HG03442 (cell line): ENCODE data around the gene KIN.
"Not testable (repeated sequence)": the region's sequence is repeated elsewhere in the genome, so short reads cannot be mapped to it uniquely, and the experiment has no call there.

ENCODE experiments used
- ATAC-seq: cut with Tn5 transposase; IDR thresholded peaks from one replicate; pipeline ENCODE4 v1.9.1; 2021; ENCODE audit warnings: mild to moderate bottlenecking, moderate library complexity; ENCODE audit not compliant: unreplicated experiment

KIN gene

GRCh38 chr10:7787857-7788638, at the start of gene KIN, which contains the start of gene ATP5F1C:
KIN (minus strand) TSS chr10:7787993; CDS start chr10:7787933, 60 bp downstream.
ATP5F1C (plus strand) TSS chr10:7788177; CDS start chr10:7788208, 31 bp downstream.
- ATAC-seq: peak; percentile 93

- ATAC-seq: no peak
These were observed 48.8 kb upstream of the KIN start for GRCh38 chr10:7836571-7836970.

GRCh38 chr10:7834262-7834661, 46.5 kb upstream of the KIN start:
- ATAC-seq: no peak

- no peak for ATAC-seq
These were observed 45.4 kb upstream of the KIN start for GRCh38 chr10:7833210-7833609.

GRCh38 chr10:7832060-7832459, 44.3 kb upstream of the KIN start:
- no peak for ATAC-seq

GRCh38 chr10:7829289-7829834, 41.6 kb upstream of the KIN start:
- ATAC-seq: no peak

GRCh38 chr10:7826971-7827370, 39.2 kb upstream of the KIN start:
- ATAC-seq: no peak

GRCh38 chr10:7824251-7824650, 36.5 kb upstream of the KIN start:
- ATAC-seq: no peak

- ATAC-seq: peak; percentile 54
These were observed 31.3 kb upstream of the KIN start for GRCh38 chr10:7819121-7819460.

- peak; percentile 83 for ATAC-seq
These were observed 30.7 kb upstream of the KIN start, which contains the start of gene TAF3 for GRCh38 chr10:7818295-7819120. TAF3 (plus strand) TSS chr10:7818505; CDS start chr10:7818710, 205 bp downstream.

- ATAC-seq: peak; percentile 10
These were observed 30.1 kb upstream of the KIN start for GRCh38 chr10:7817984-7818294.

- no peak for ATAC-seq
These were observed 29.8 kb upstream of the KIN start for GRCh38 chr10:7817576-7817975.

GRCh38 chr10:7813481-7813880, 25.7 kb upstream of the KIN start:
- no peak for ATAC-seq

GRCh38 chr10:7811743-7812142, 23.9 kb upstream of the KIN start:
- ATAC-seq: not testable (repeated sequence)

GRCh38 chr10:7811000-7811399, 23.2 kb upstream of the KIN start:
- ATAC-seq: no peak

GRCh38 chr10:7810443-7810842, 22.6 kb upstream of the KIN start:
- no peak for ATAC-seq

GRCh38 chr10:7808686-7809267, 21.0 kb upstream of the KIN start:
- ATAC-seq: no peak

GRCh38 chr10:7804741-7805140, 16.9 kb upstream of the KIN start:
- no peak for ATAC-seq

- ATAC-seq: no peak
These were observed 16.4 kb upstream of the KIN start for GRCh38 chr10:7804216-7804615.

- ATAC-seq: no peak
These were observed 14.8 kb upstream of the KIN start for GRCh38 chr10:7802606-7803005.

GRCh38 chr10:7797582-7797981, 9.8 kb upstream of the KIN start:
- no peak for ATAC-seq
